H9 (cell line): Measurements from ENCODE around the gene LIMK2. TPM values are rescaled to one million over a fixed set of nuclear protein-coding genes. Genes with fewer than 3 reads are reported as not detected.

Experiments
- DNase-seq: peaks from one replicate; pipeline ENCODE4 v3.0.0-alpha.2; 2017
- H2AFZ ChIP-seq: one replicate; pipeline ENCODE4 v1.6.1; 2013; ENCODE audit warnings: mild to moderate bottlenecking, low read length, control low read depth, moderate library complexity
- H2AK5ac ChIP-seq: 2 replicates; pipeline ENCODE4 v1.6.1; 2013; ENCODE audit warnings: low read length, control low read depth, mixed read lengths; ENCODE audit not compliant: insufficient read length
- H2BK120ac ChIP-seq: one replicate; pipeline ENCODE4 v1.6.1; 2013; ENCODE audit warnings: low read depth, mild to moderate bottlenecking, low read length, control low read depth, inconsistent platforms; ENCODE audit not compliant: poor library complexity, severe bottlenecking
- H2BK12ac ChIP-seq: 2 replicates; pipeline ENCODE4 v1.6.1; 2013; ENCODE audit warnings: low read length, control low read depth, mixed read lengths, low read depth; ENCODE audit not compliant: insufficient read length
- H2BK15ac ChIP-seq: 2 replicates; pipeline ENCODE4 v1.6.1; 2013; ENCODE audit warnings: low read depth, low read length, control low read depth
- H2BK20ac ChIP-seq: one replicate; pipeline ENCODE4 v1.6.1; 2013; ENCODE audit warnings: low read depth, mild to moderate bottlenecking, low read length, control low read depth, inconsistent platforms; ENCODE audit not compliant: poor library complexity, severe bottlenecking
- H2BK5ac ChIP-seq: 2 replicates; pipeline ENCODE4 v1.6.1; 2013; ENCODE audit warnings: low read length, control low read depth, mixed read lengths; ENCODE audit not compliant: insufficient read length
- H3K14ac ChIP-seq: 2 replicates; pipeline ENCODE4 v1.6.1; 2013; ENCODE audit warnings: low read length, control low read depth; ENCODE audit not compliant: insufficient read depth
- H3K18ac ChIP-seq: 2 replicates; pipeline ENCODE4 v1.6.1; 2013; ENCODE audit warnings: low read depth, mild to moderate bottlenecking, mixed read lengths, low read length, control low read depth; ENCODE audit not compliant: insufficient read length
- H3K23ac ChIP-seq: 2 replicates; pipeline ENCODE4 v1.6.1; 2013; ENCODE audit warnings: low read length, control low read depth, mixed read lengths, low read depth; ENCODE audit not compliant: insufficient read length
- H3K23me2 ChIP-seq: 2 replicates; pipeline ENCODE4 v1.6.1; 2013; ENCODE audit warnings: low read depth, mild to moderate bottlenecking, mixed read lengths, low read length, control low read depth; ENCODE audit not compliant: insufficient read length, poor library complexity, severe bottlenecking
- H3K27ac ChIP-seq: 2 replicates; pipeline ENCODE4 v1.5.1; 2013; ENCODE audit warnings: low read length, control low read depth, mixed read lengths, low read depth; ENCODE audit not compliant: insufficient read length
- H3K27me3 ChIP-seq: 2 replicates; pipeline ENCODE4 v1.6.1; 2013; ENCODE audit warnings: low read length, control low read depth, inconsistent platforms; ENCODE audit not compliant: insufficient read depth
- H3K4ac ChIP-seq: 2 replicates; pipeline ENCODE4 v1.6.1; 2013; ENCODE audit warnings: low read depth, mild to moderate bottlenecking, control low read depth, inconsistent platforms, low read length, moderate library complexity
- H3K4me1 ChIP-seq: 2 replicates; pipeline ENCODE4 v1.6.1; 2013; ENCODE audit warnings: low read length, control low read depth, inconsistent platforms; ENCODE audit not compliant: insufficient read depth
- H3K4me2 ChIP-seq: 2 replicates; pipeline ENCODE4 v1.6.1; 2013; ENCODE audit warnings: low read length, control low read depth, mixed read lengths; ENCODE audit not compliant: insufficient read length, insufficient read depth
- H3K56ac ChIP-seq: 2 replicates; pipeline ENCODE4 v1.6.1; 2013; ENCODE audit warnings: low read depth, mild to moderate bottlenecking, mixed read lengths, low read length, control low read depth; ENCODE audit not compliant: insufficient read length
- H3K79me1 ChIP-seq: 2 replicates; pipeline ENCODE4 v1.6.1; 2013; ENCODE audit warnings: low read depth, mild to moderate bottlenecking, moderate library complexity, low read length, control low read depth, inconsistent platforms; ENCODE audit not compliant: insufficient read depth, poor library complexity, severe bottlenecking
- H3K79me2 ChIP-seq: 2 replicates; pipeline ENCODE4 v1.6.1; 2013; ENCODE audit warnings: low read length, control low read depth, inconsistent platforms; ENCODE audit not compliant: insufficient read depth
- H3K9ac ChIP-seq: 2 replicates; pipeline ENCODE4 v1.6.1; 2013; ENCODE audit warnings: low read length, control low read depth, mixed read lengths; ENCODE audit not compliant: insufficient read length; ENCODE audit errors: extremely low read depth
- H3K9me3 ChIP-seq: one replicate; pipeline ENCODE4 v1.6.1; 2013; ENCODE audit warnings: low read depth, low read length, inconsistent platforms; ENCODE audit not compliant: control insufficient read depth
- H3T11ph ChIP-seq: one replicate; pipeline ENCODE4 v1.6.1; 2013; ENCODE audit warnings: mild to moderate bottlenecking, low read length, control low read depth, inconsistent platforms
- H4K20me1 ChIP-seq: one replicate; pipeline ENCODE4 v1.6.1; 2013; ENCODE audit not compliant: control insufficient read depth, insufficient read length, insufficient read depth
- H4K5ac ChIP-seq: 2 replicates; pipeline ENCODE4 v1.6.1; 2013; ENCODE audit warnings: low read depth, mild to moderate bottlenecking, mixed read lengths, low read length, control low read depth; ENCODE audit not compliant: insufficient read length
- H4K8ac ChIP-seq: replicated peaks from 2 replicates; pipeline ENCODE4 v1.6.1; 2013; ENCODE audit warnings: low read length, control low read depth, mixed read lengths, low read depth; ENCODE audit not compliant: insufficient read length
- H4K91ac ChIP-seq: 2 replicates; pipeline ENCODE4 v1.6.1; 2013; ENCODE audit warnings: low read depth, mild to moderate bottlenecking, moderate library complexity, mixed read lengths, low read length, control low read depth; ENCODE audit not compliant: insufficient read length
- H3K27ac Mint-ChIP-seq, 3 experiments: 2 replicates in 2 of 3; 3 replicates in 1 of 3; pipeline ENCODE4 v1.8.0; 2020 to 2021; ENCODE audit warnings: mixed read lengths in 3 of 3, mild to moderate bottlenecking in 1 of 3, moderate library complexity in 1 of 3
- H3K27me3 Mint-ChIP-seq: 2 replicates; pipeline ENCODE4 v1.8.0; 2021; ENCODE audit warnings: low read depth, mild to moderate bottlenecking, moderate library complexity, mixed read lengths
- H3K36me3 Mint-ChIP-seq, 3 experiments: 2 replicates in 2 of 3; 3 replicates in 1 of 3; pipeline ENCODE4 v1.8.0; 2020 to 2021; ENCODE audit warnings: low read depth in 3 of 3, mixed read lengths in 3 of 3; ENCODE audit not compliant: insufficient read depth in 1 of 3
- H3K4me1 Mint-ChIP-seq, 2 experiments: 2 replicates each; pipeline ENCODE4 v1.8.0; 2020; ENCODE audit warnings: mixed read lengths in 2 of 2
- H3K4me3 Mint-ChIP-seq, 2 experiments: 2 replicates in 1 of 2; 3 replicates in 1 of 2; pipeline ENCODE4 v1.8.0; 2020 to 2021; ENCODE audit warnings: mild to moderate bottlenecking in 2 of 2, mixed read lengths in 2 of 2, moderate library complexity in 1 of 2
- H3K9me3 Mint-ChIP-seq, 2 experiments: 2 replicates in 1 of 2; 3 replicates in 1 of 2; pipeline ENCODE4 v1.8.0; 2020; ENCODE audit warnings: mild to moderate bottlenecking in 2 of 2, mixed read lengths in 2 of 2, moderate library complexity in 1 of 2
- WGBS: extraction: QIAGEN DNeasy Blood & Tissue Kit; methylation state at CpG from one replicate; pipeline ENCODE4 v1.1.7; 2013; ENCODE audit warnings: missing lambda C conversion rate, low lambda C conversion rate, mixed read lengths; ENCODE audit not compliant: insufficient read length; ENCODE audit errors: extremely low coverage; 5-methylcytosine and 5-hydroxymethylcytosine counted together
- total RNA-seq: library from RNA; stranded (reverse); gene quantifications from 2 replicates; pipeline ENCODE4 v1.2.1, GENCODE V29; 2021
- TF ChIP-seq, protein P1 (sequence below): fragments of 200-600 bp; sonication (generic); conservative IDR thresholded peaks from 3 replicates; pipeline ENCODE4 v1.8.0; 2021; ENCODE audit warnings: antibody characterized with exemption, mild to moderate bottlenecking

The LIMK2 gene
- total RNA-seq, 1 experiment from 2014 or later, result 51.3 TPM

DNA sequence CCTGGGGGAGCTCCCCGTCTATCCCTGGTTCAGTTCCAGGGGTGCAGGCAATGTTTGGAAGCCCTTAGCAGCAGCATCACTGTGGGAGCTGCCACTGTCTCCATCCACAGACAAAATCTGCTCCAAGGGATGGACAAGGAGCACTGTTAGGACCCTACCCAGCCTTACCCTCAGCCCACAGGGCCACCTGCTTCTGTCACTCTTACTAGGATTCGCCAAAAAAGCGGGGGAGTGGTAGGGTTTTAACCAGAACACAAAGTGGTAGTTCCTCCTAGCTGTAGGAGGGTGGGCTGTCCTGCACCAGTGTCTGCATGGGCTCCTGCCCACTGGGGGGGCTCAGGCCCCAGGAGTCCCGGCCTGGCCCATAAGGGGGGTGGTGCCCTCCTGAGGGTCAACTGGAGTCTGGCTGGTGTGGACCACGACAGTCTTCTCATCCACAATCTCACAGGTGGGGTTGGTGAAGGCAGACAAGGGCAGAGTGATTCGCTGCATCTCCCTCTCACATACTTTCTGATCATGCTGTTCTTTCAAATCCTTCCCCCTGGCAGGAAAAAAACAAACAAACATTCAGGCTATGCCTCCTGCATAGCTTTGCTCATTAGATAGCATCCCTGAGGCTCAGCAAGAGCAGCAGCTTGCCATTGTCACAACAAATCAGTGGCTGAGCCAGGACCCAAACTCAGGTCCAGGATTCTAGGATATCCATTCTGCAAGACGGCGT is 70.8 kb downstream of the LIMK2 start:
- Histone ChIP-seq H2BK15ac (no peak overlapping the region), H2AFZ (no peak overlapping the region), H3K79me2 (no peaks in the 10 kb centered on the region), H3K18ac (no peak overlapping the region), H3K4me2 (no peak overlapping the region), H4K5ac (no peak overlapping the region), H3K23ac (no peak overlapping the region), H3K23me2 (no peaks in the 10 kb centered on the region), H4K20me1 (no peaks in the 10 kb centered on the region), H3K27me3 (no peaks in the 10 kb centered on the region), H2BK5ac (no peak overlapping the region), H3K9me3 (no peaks in the 10 kb centered on the region), H3T11ph (no peak overlapping the region), H3K79me1 (no peaks in the 10 kb centered on the region), H3K56ac (no peak overlapping the region), H2BK12ac (no peak overlapping the region), H2BK20ac (no peak overlapping the region), H2AK5ac (no peak overlapping the region), H4K8ac (no peak overlapping the region), H3K4ac (no peak overlapping the region), H3K27ac (no peak overlapping the region), H3K9ac (no peak overlapping the region), H4K91ac (no peak overlapping the region), H3K4me1 (no peaks in the 10 kb centered on the region), H3K14ac (no peak overlapping the region), H2BK120ac (no peak overlapping the region)
- DNase-seq, result no peak
- peaks cover 10 to 18% of the 10 kb centered on the region in 2 experiments for H3K4me1 Mint-ChIP-seq
- peaks cover 4% of the 10 kb centered on the region for H3K27me3 Mint-ChIP-seq
- WGBS, result no CpG with 5 or more reads among the region's 8 CpGs
- H3K36me3 Mint-ChIP-seq, result peaks cover 0 to 22% (median 6%) of the 10 kb centered on the region in 3 experiments; a peak in 5 of 7 replicates
- peak overlapping the region in 2 of 3 experiments; percentile 59 to 81; a peak in 2 of 7 replicates for H3K27ac Mint-ChIP-seq
- TF ChIP-seq, protein P1, sequence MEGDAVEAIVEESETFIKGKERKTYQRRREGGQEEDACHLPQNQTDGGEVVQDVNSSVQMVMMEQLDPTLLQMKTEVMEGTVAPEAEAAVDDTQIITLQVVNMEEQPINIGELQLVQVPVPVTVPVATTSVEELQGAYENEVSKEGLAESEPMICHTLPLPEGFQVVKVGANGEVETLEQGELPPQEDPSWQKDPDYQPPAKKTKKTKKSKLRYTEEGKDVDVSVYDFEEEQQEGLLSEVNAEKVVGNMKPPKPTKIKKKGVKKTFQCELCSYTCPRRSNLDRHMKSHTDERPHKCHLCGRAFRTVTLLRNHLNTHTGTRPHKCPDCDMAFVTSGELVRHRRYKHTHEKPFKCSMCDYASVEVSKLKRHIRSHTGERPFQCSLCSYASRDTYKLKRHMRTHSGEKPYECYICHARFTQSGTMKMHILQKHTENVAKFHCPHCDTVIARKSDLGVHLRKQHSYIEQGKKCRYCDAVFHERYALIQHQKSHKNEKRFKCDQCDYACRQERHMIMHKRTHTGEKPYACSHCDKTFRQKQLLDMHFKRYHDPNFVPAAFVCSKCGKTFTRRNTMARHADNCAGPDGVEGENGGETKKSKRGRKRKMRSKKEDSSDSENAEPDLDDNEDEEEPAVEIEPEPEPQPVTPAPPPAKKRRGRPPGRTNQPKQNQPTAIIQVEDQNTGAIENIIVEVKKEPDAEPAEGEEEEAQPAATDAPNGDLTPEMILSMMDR, result no peak
- H3K9me3 Mint-ChIP-seq, result no peaks in the 10 kb centered on the region
- no peak overlapping the region for H3K4me3 Mint-ChIP-seq
